GM12875 (cell line): ENCODE results near the gene DCXR.

Experiments
- H3K4me3 ChIP-seq: one replicate; pipeline ENCODE4 v1.5.1; 2011; ENCODE audit warnings: low read depth, low read length, control low read depth
- CTCF ChIP-seq: IDR thresholded peaks from 2 replicates; pipeline ENCODE4 v1.5.1; 2011; ENCODE audit warnings: low read depth, mild to moderate bottlenecking, control low read depth, inconsistent platforms, low read length, moderate library complexity, borderline replicate concordance; ENCODE audit not compliant: insufficient read depth

DCXR gene

GRCh38 chr17:82065638-82066303 is 28.3 kb upstream of the DCXR start, which contains the start of gene DUS1L:
TSS of gene DUS1L (minus strand) at chr17:82065804. CDS start at chr17:82065059, 745 bp downstream.
- TF ChIP-seq CTCF = no peak
- H3K4me3 ChIP-seq = peak within 1 kb of the TSS; percentile 70

GRCh38 chr17:82065193-82065637 is 27.7 kb upstream of the DCXR start:
- no peak for TF ChIP-seq CTCF
- H3K4me3 ChIP-seq = peak overlapping the region; percentile 70

GRCh38 chr17:82064433-82065192 is 27.1 kb upstream of the DCXR start:
- no peak for TF ChIP-seq CTCF
- peak overlapping the region; percentile 70 for H3K4me3 ChIP-seq

- no peak for TF ChIP-seq CTCF
- H3K4me3 ChIP-seq = no peak overlapping the region
Measured at GRCh38 chr17:82063424-82064415, 26.2 kb upstream of the DCXR start.

GRCh38 chr17:82062984-82063368 is 25.5 kb upstream of the DCXR start:
- H3K4me3 ChIP-seq = no peak overlapping the region
- no peak for TF ChIP-seq CTCF

GRCh38 chr17:82062076-82062983 is 24.8 kb upstream of the DCXR start:
- no peak overlapping the region for H3K4me3 ChIP-seq
- TF ChIP-seq CTCF = no peak
